ENCODE results near the gene PGGHG.

GRCh38 chr11:244376-244775 lies 44.5 kb upstream of the PGGHG start:
- no peak for TF ChIP-seq POLR2AphosphoS5 (IDR thresholded peaks at IDR 0.05; ENCODE audit: low read depth, low read length)
- no peak for TF ChIP-seq POLR2A (IDR thresholded peaks at IDR 0.05; ENCODE audit: low read depth, low read length)
